Activated gamma-delta T cell treated with anti-CD3 and anti-CD28 coated beads, Interleukin-2, amount 50 U/mL, for 16 hours (primary cell): ENCODE measurements around the gene RPUSD1.
A peak's percentile ranks its signal among the peaks of the same experiment; 100 is the strongest.

ENCODE experiments used
- DNase-seq: peaks from one replicate; pipeline ENCODE4 v3.0.0-alpha.2; 2020; ENCODE audit warnings: low read depth

Gene RPUSD1

GRCh38 chr16:798666-799065 lies 10.5 kb upstream of the RPUSD1 start:
- DNase-seq = no peak

- no peak for DNase-seq
Measured at GRCh38 chr16:797686-798085, 9.5 kb upstream of the RPUSD1 start.

GRCh38 chr16:797120-797420 lies 8.9 kb upstream of the RPUSD1 start:
- no peak for DNase-seq

- no peak for DNase-seq
Measured at GRCh38 chr16:796296-797119, 8.3 kb upstream of the RPUSD1 start.

- DNase-seq = no peak
Measured at GRCh38 chr16:795580-796229, 7.5 kb upstream of the RPUSD1 start.

- DNase-seq = no peak
Measured at GRCh38 chr16:794853-795466, 6.8 kb upstream of the RPUSD1 start.

GRCh38 chr16:794091-794822 lies 6.1 kb upstream of the RPUSD1 start:
- no peak for DNase-seq

GRCh38 chr16:793414-793813 lies 5.2 kb upstream of the RPUSD1 start:
- no peak for DNase-seq

GRCh38 chr16:792221-792995 lies 4.2 kb upstream of the RPUSD1 start:
- no peak for DNase-seq

GRCh38 chr16:791131-791530 lies 3.0 kb upstream of the RPUSD1 start:
- no peak for DNase-seq

- DNase-seq = no peak
Measured at GRCh38 chr16:790086-790485, 1.9 kb upstream of the RPUSD1 start.

- DNase-seq = no peak
Measured at GRCh38 chr16:789191-789850, 1.1 kb upstream of the RPUSD1 start.

- DNase-seq = peak; percentile 83
Measured at GRCh38 chr16:788399-789126, 382 bp upstream of the RPUSD1 start, which contains the start of gene CHTF18. Gene CHTF18, plus strand, starts transcription at chr16:788620. Its CDS starts 65 bp downstream, at chr16:788685.

GRCh38 chr16:787321-787966 lies 737 bp downstream of the RPUSD1 start:
- DNase-seq = no peak

- peak; percentile 65 for DNase-seq
Measured at GRCh38 chr16:785563-786535, 2.3 kb downstream of the RPUSD1 start.

GRCh38 chr16:784431-784830 lies 3.8 kb downstream of the RPUSD1 start:
- no peak for DNase-seq

GRCh38 chr16:783404-784161 lies 4.6 kb downstream of the RPUSD1 start:
- no peak for DNase-seq

- DNase-seq = no peak
Measured at GRCh38 chr16:782766-783403, 5.3 kb downstream of the RPUSD1 start.
